GM18867 (cell line): ENCODE results near the gene PACS1.
A peak's percentile ranks its signal among the peaks of the same experiment; 100 is the strongest.

Experiments used
- ATAC-seq: cut with Tn5 transposase; IDR thresholded peaks from one replicate; pipeline ENCODE4 v1.9.1; 2021; ENCODE audit warnings: mild to moderate bottlenecking, moderate library complexity; ENCODE audit not compliant: unreplicated experiment

PACS1 gene

DNA sequence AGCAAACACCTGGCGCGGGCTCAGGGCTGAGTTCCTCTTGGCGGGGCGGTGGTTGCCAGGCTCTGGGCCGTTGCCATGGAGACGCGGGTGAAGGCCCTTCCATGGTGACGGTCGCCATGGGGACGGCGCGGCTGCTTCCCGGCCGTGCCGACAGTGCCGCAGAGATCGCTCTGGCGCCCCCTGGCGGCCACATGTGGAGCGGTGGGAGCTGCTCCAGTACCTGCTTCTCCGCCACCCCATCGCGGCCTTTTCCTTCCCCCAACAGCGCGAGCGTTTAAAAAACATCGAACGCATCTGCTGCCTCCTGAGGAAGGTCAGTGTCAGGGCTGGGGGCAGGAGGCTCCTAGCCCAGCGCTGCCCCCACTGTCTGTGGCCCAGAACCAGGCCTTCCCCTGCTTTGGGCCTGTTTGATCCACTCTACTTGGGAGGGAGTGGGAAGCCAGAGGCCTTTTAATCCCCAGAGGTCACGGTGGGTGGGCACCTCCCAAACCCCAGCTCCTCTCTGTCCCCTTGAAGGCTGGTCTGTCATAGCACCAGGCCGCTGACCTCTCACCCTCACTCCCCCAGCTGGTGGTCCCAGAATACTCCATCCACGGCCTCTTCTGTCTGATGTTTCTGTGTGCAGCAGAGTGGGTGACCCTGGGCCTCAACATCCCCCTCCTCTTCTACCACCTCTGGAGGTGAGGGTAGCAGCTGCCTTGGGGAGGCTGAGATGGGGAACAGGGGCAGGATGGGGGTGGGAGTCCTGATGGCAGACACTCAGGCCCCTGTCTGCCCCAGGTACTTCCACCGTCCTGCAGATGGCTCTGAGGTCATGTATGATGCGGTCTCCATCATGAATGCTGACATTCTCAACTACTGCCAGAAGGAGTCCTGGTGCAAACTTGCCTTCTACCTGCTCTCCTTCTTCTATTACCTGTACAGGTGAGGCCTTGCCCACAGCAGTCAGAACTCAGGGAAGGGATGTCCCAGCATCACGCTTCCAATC lies 212.7 kb downstream of the PACS1 start:
- ATAC-seq = peak; percentile 72

DNA sequence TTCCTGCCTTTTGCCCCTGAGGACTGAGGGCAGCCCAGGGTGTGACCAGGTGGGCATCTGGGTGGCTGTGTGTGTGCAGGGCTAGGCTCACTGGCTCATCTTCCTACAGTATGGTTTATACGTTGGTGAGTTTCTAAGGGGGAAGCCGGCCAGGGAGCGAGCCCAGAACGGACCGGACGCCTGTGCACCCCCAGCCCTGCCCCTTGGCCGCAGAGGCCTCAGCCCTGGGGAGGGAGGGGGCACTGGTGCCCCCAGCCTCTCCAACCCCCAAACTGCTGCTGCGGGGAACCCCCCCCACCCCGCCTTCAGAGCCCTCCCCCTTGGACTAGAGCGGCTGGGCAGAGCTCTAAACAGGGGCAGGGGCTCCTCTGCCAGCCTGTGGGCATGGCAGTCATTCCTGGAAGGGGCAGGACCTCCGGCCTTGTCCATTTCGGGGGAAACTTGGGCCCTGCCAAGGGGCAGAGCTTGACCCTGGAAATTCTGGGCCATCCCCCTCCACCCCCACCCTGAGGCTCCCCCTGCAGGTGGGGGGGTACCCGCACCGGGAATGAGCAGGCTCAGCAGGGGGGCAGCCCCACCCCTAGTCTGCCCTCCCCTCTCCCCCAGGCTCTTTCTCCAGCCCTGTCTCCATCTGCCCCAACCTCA lies 213.5 kb downstream of the PACS1 start:
- ATAC-seq = no peak

- ATAC-seq = no peak
Measured at GRCh38 chr11:66284526-66285078, 214.5 kb downstream of the PACS1 start.

DNA sequence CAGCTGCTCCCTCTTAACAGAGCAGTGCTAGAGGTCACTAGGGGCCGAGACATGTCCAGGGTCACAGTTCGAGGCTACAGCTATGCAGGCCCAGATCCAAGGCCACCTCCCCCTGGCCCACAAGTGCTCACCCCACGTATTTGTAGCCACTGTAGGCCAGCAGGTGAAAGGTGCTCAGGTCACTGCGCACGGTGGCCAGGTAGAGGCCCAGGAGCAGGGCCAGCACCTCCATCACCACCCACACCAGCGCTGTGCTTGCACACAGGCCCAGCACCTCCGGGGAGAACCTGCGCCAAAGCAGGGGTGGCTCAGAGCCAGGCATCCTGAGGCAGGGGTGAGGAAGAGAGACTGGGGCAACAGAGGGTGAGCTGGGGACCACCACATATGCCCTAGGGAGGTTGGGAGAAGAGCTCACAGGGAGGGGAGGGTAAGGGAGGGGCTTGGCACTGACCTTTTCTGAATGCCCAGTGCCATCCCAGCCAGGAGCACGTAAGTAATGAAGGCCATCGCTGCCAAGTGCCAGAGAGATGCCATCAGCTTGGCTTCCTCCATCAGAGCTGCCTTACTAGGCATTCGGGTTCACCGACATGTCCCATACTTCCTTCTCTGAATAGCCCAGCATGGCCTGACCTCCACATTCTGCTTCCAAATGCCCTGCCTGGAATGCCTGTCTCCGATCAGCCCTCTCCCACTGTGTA lies 215.3 kb downstream of the PACS1 start:
- no peak for ATAC-seq

GRCh38 chr11:66286699-66287098 lies 216.6 kb downstream of the PACS1 start:
- ATAC-seq = no peak

- no peak for ATAC-seq
Measured at GRCh38 chr11:66287211-66287888, 217.3 kb downstream of the PACS1 start.

- peak; percentile 0 for ATAC-seq
Measured at GRCh38 chr11:66287889-66288670, 218.0 kb downstream of the PACS1 start.

DNA sequence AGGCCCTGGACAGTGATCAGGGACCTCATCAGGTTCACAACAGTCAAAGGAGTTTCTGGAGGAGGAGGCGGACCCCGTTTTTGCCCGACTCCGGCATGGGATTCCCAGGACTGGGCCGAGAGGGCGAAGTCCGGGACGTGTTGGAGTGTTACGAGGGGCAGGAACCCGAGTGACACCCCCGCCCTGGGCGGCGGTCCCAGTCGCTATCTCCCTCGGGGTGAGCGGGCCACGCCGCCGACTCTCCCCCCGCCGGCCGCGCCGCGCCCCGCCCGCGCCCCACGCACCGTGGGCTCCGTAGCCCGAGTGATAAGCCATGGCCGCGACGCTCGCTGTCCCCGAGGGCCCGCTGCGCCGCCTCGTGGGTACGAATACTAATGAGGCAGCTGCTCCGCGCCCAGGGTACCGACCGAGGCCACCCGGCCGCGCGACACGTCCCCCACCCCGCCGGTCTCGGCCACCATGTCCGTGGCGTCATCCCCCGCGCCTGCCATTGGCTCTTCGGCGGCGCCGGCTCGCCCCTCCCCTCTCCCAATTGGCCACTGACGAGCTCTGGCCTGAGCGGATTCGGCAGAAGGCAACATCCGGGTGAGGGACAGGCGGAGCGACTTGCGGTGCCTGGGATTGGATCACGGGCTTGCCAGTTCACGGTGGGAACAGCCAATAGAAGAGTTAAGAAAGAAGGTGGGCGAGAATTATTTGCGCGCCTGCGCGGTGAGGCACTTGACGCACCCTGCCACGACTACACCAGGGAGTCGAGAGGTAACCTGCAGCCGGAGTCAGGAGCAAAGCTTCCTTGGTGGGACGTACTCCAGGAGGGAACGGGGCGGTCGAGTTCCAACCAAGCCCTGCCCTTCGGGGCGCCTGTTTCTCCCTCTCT lies 218.8 kb downstream of the PACS1 start, which contains the start of gene YIF1A:
Gene YIF1A, minus strand, starts transcription at position 473 of the 877 bp plus-strand sequence. Its CDS starts 158 bp downstream, at position 315.
- peak; percentile 85 for ATAC-seq

GRCh38 chr11:66289548-66290329 lies 219.7 kb downstream of the PACS1 start:
- peak; percentile 29 for ATAC-seq

DNA sequence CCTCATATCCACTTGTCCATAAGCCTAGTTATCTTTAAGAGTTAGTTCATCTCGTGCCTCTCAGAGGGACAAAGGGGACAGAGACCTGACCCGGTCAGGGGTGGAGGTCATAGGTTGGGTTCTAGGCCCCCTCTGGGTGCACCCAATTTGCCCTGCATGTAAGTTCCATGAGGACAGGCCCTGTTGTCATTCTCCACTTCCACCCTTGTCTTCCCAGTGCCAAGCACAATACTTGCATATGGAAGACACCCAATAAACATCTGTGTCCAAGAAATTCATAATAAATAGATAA lies 220.2 kb downstream of the PACS1 start:
- no peak for ATAC-seq

DNA sequence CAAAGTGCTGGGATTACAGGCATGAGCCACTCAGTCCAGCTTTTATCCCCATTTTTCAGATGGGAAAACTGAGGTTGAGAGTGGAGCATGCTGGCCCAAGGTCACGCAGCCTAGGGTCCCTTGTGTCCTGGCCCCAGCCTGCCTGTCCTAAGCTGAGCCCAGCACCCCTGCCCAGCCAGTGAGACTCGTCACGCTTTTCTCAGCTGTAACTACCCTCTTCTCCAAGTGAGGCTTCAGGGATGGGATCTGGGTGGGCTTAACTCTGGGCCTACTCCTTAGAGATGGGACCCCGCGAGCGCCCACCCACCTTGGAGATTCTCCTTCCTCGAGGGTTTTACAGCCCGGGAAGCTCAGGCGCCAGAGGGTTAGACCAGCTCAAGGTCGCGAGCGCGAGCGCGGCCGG lies 221.2 kb downstream of the PACS1 start:
- no peak for ATAC-seq

DNA sequence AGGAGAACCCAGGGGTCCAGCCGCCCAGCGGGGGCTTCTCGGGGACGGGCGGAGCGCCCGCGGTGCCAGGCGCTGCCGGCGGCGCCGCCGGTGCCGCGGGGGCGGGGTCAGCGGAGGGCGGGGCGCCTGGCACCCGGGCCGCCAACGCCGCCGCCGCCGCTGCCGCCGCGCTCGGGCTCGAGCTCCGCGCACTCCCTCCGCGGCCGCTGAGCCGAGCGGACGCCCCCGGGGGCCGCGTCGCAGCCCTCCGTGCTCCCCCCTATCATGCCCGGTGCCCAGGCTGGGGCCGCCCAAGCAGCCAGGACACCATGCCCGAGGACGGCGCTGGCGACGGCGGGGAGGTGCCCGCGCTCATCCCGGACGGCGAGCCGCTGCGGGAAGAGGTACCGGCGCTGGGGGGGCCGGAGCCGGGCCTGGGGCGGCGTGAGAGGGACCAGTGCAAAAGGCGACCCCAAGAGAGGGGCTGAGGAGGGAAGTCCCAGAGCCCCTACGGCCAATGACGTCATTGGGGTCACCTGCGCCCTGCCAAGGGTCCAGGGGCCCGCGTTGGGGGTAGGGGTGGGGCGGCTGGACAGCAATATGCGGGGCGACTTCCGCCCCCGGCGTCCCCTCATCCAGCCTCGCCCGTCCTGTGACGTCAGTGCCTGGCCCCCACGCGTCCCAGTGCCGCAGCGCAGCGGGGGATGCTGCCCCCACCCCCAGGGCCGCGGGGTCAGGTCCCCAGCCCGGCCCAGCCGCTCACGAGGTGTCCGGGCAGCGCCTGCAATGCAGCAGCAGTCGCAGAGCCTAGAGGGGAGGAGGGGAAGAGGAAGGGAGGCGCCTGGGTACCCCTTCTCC lies 221.9 kb downstream of the PACS1 start, which contains the start of gene TMEM151A:
Gene TMEM151A, plus strand, starts transcription at position 189 of the 837 bp plus-strand sequence. Its CDS starts 120 bp downstream, at position 309.
- no peak for ATAC-seq

DNA sequence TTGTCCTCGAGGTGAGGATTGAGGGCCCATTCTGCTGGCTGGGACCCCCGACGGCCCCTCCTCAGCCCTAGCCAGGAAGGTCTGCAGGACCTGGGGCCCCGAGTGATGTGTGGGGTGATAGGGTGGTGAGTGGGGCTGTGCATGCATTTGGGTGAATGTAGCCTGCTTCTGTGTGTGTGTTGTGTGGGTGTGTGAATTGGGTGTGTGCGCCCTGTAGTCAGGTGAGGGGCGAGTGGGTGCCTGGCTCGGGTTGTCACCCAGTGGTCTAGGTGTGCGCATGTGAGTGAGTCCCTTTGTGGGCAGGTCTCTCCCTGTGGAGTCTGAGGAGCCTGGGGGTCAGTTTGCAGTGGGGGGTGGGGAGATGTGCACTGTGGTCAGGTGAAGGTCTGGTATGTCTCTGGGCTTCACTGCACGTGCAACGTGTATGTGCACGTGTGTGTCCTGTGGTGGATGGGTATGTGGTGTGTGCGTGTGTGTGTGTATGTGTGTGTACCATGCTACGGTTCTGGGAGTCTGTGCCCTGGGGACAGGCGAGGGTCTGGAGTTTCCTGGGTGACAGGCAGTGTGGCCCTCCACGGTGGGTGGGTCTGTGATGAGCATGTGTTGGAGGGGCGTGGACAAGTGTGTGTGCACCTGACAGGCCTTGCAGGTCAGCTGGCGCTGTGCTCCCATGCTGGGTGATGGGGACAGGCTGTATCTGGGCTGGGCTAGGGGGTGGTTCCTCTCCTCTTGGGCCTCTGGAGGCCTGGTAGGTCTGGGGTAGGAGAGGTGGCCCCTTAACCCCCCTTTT lies 222.7 kb downstream of the PACS1 start:
- no peak for ATAC-seq

DNA sequence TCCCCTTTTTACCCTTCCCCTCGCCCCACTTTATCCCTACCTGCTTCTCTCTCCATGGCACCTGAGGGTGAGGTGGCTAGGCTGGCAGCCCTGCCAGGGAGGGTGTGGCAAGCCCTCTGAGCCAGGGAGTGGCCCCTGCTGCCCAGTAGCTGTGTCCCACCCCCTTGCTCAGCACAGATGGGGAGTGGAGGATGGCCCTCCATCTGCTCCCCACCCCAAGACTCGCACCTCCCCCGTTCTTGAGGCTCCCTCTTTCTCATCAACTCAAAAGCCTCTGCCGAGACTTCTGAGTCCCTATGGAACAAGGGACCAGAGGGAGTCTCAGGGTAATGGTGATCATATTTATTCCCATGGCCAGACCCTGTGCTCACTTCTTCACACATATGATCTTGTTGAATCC lies 223.3 kb downstream of the PACS1 start:
- no peak for ATAC-seq

DNA sequence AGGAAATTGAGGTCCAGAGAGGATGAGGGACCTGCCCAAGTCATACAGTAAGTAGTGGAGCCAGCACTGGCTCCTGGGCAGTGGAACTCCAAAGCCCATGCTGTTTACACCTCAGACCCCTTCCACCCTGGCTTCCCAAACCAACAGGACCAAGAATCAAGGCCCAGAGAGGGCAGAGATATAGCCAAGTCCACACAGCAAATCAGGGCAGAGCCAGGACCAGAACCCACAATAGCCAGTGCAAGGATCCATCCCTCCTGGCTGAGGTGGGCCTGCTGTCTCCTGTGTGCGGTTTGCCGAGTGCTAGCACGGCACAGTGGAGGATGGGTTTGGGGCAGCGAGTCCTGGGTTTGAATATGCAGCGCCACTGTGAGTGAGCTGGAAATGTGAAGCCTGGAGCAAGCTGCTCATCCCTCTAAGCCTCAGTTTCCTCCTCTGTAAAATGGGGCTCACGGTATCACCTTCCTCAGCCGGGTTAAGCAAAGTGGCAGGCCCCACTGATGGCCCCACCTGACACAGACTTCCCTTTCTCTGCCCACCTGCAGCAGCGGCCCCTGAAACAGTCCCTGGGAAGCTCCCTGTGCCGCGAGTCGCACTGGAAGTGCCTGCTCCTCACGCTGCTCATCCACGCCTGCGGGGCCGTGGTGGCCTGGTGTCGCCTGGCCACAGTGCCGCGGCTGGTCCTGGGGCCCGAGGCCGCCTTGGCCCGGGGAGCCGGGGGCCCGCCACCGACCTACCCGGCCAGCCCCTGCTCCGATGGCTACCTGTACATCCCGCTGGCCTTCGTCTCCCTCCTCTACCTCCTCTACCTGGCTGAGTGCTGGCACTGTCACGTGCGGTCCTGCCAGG lies 223.9 kb downstream of the PACS1 start:
- ATAC-seq = no peak
